Peyer's patch (tissue), 4 donors: ENCODE data around the gene FAM184B. TPM values are rescaled to one million over a fixed set of nuclear protein-coding genes. Genes with fewer than 3 reads are reported as not detected.

Experiments used
- DNase-seq, 3 donors: peaks; one replicate each; pipeline ENCODE4 v3.0.0-alpha.2; 2017 to 2019
- H3K27ac ChIP-seq, 4 donors: fragments of 200-600 bp; sonication (generic); one replicate each; pipeline ENCODE4 v1.5.1; 2016 to 2019
- H3K27me3 ChIP-seq, 2 donors: fragments of 200-600 bp; sonication (generic); one replicate each; pipeline ENCODE4 v1.5.1; 2019
- H3K36me3 ChIP-seq, 3 donors: fragments of 200-600 bp; sonication (generic); one replicate each; pipeline ENCODE4 v1.5.1; 2016 to 2019
- H3K4me1 ChIP-seq, 4 donors: fragments of 200-600 bp; sonication (generic); one replicate each; pipeline ENCODE4 v1.5.1; 2016 to 2019
- H3K4me3 ChIP-seq, 4 donors: fragments of 200-600 bp; sonication (generic); 1 replicate in 3 of 4; 2 replicates in 1 of 4; pipeline ENCODE4 v1.5.1; 2016 to 2019; ENCODE audit warnings: mild to moderate bottlenecking in 1 of 4
- H3K9me3 ChIP-seq, 4 donors: fragments of 200-600 bp; sonication (generic); one replicate each; pipeline ENCODE4 v1.5.1; 2016 to 2019; ENCODE audit warnings: mild to moderate bottlenecking in 1 of 4
- CTCF ChIP-seq, 6 experiments: fragments of 450-650 bp in 4 of 6; fragments of 200-600 bp in 2 of 6; sonication (generic) in 1 of 6; IDR thresholded peaks; one replicate each; pipeline ENCODE4 v1.5.1; 2017 to 2019; ENCODE audit warnings: antibody characterized with exemption in 6 of 6, mild to moderate bottlenecking in 3 of 6, moderate library complexity in 1 of 6
- POLR2A ChIP-seq, 2 donors: fragments of 450-650 bp; IDR thresholded peaks; one replicate each; pipeline ENCODE4 v1.5.1; 2017; ENCODE audit warnings: antibody characterized with exemption in 2 of 2, mild to moderate bottlenecking in 2 of 2, moderate library complexity in 2 of 2
- total RNA-seq, 4 donors: library from RNA; depleted of rRNA; stranded (reverse); fragments of >200 nt; gene quantifications; one replicate each; pipeline ENCODE4 v1.1.0, GENCODE V29; 2016

The FAM184B gene
- total RNA-seq, 4 donors from 2014 or later = not detected

- Histone ChIP-seq H3K4me1 (no peaks in the 10 kb centered on the region), H3K9me3 (no peaks in the 10 kb centered on the region), H3K27ac (no peak overlapping the region), H3K27me3 (no peaks in the 10 kb centered on the region), H3K4me3 (no peak overlapping the region), H3K36me3 (no peaks in the 10 kb centered on the region)
- TF ChIP-seq POLR2A (IDR thresholded peaks at IDR 0.05) = no peak
- no peak for TF ChIP-seq CTCF (IDR thresholded peaks at IDR 0.05)
- DNase-seq = no peak
These were observed 8.2 kb downstream of the FAM184B start for GRCh38 chr4:17773135-17773698.

- no peaks in the 10 kb centered on the region for H3K9me3 ChIP-seq
- H3K27ac ChIP-seq = no peak overlapping the region
- H3K27me3 ChIP-seq = no peaks in the 10 kb centered on the region
- H3K4me3 ChIP-seq = no peak overlapping the region
- no peak for DNase-seq
- no peaks in the 10 kb centered on the region for H3K4me1 ChIP-seq
- no peaks in the 10 kb centered on the region for H3K36me3 ChIP-seq
- TF ChIP-seq CTCF (IDR thresholded peaks at IDR 0.05) (no peak), POLR2A (IDR thresholded peaks at IDR 0.05) (no peak)
These were observed 10.0 kb downstream of the FAM184B start for GRCh38 chr4:17771284-17771908.

- no peaks in the 10 kb centered on the region for H3K4me1 ChIP-seq
- DNase-seq = no peak
- no peaks in the 10 kb centered on the region for H3K36me3 ChIP-seq
- TF ChIP-seq POLR2A (IDR thresholded peaks at IDR 0.05) (no peak), CTCF (IDR thresholded peaks at IDR 0.05) (no peak)
- no peak overlapping the region for H3K4me3 ChIP-seq
- H3K27ac ChIP-seq = no peak overlapping the region
- H3K9me3 ChIP-seq = no peaks in the 10 kb centered on the region
- H3K27me3 ChIP-seq = no peaks in the 10 kb centered on the region
These were observed 10.6 kb downstream of the FAM184B start for GRCh38 chr4:17770845-17771244.

- H3K27me3 ChIP-seq = no peaks in the 10 kb centered on the region
- H3K4me3 ChIP-seq = no peak overlapping the region
- H3K36me3 ChIP-seq = no peaks in the 10 kb centered on the region
- H3K4me1 ChIP-seq = no peaks in the 10 kb centered on the region
- TF ChIP-seq POLR2A (IDR thresholded peaks at IDR 0.05) = no peak
- no peak for TF ChIP-seq CTCF (IDR thresholded peaks at IDR 0.05)
- H3K27ac ChIP-seq = no peak overlapping the region
- no peaks in the 10 kb centered on the region for H3K9me3 ChIP-seq
- DNase-seq = no peak
These were observed 11.8 kb downstream of the FAM184B start for GRCh38 chr4:17769406-17770174.

- H3K27me3 ChIP-seq = no peaks in the 10 kb centered on the region
- no peak overlapping the region for H3K4me3 ChIP-seq
- H3K27ac ChIP-seq = no peak overlapping the region
- H3K9me3 ChIP-seq = no peaks in the 10 kb centered on the region
- DNase-seq = no peak
- no peaks in the 10 kb centered on the region for H3K4me1 ChIP-seq
- TF ChIP-seq POLR2A (IDR thresholded peaks at IDR 0.05) (no peak), CTCF (IDR thresholded peaks at IDR 0.05) (no peak)
- no peaks in the 10 kb centered on the region for H3K36me3 ChIP-seq
These were observed 14.5 kb downstream of the FAM184B start for GRCh38 chr4:17766826-17767458.
